Measurements from ENCODE around the gene SLC26A11.

Gene SLC26A11

GRCh38 chr17:80190716-80191115, 29.5 kb upstream of the SLC26A11 start:
- DNase-seq: no peak

GRCh38 chr17:80191192-80191591, 29.0 kb upstream of the SLC26A11 start:
- Histone ChIP-seq H3K4me3 (ENCODE audit: low read depth, low read length) (no peak overlapping the region), H3K36me3 (no peaks in the 10 kb centered on the region), H3K27me3 (ENCODE audit: insufficient read depth, low read depth, severe bottlenecking) (no peaks in the 10 kb centered on the region), H3K9me3 (ENCODE audit: severe bottlenecking) (no peaks in the 10 kb centered on the region), H3K27ac (no peak overlapping the region)
- peak; percentile 87 for TF ChIP-seq CTCF (IDR thresholded peaks at IDR 0.05; ENCODE audit: low read depth, low read length)
- peak; percentile 87 for DNase-seq

More at GRCh38 chr17:80190716-80191115, 29.5 kb upstream of the SLC26A11 start:
- Histone ChIP-seq H3K9me3 (ENCODE audit: severe bottlenecking) (no peaks in the 10 kb centered on the region), H3K27ac (no peak overlapping the region), H3K4me3 (ENCODE audit: low read depth, low read length) (no peak overlapping the region), H3K36me3 (no peaks in the 10 kb centered on the region), H3K27me3 (ENCODE audit: insufficient read depth, low read depth, severe bottlenecking) (no peaks in the 10 kb centered on the region)
- no peak for TF ChIP-seq CTCF (IDR thresholded peaks at IDR 0.05; ENCODE audit: low read depth, low read length)

- no peaks in the 10 kb centered on the region for H3K36me3 ChIP-seq
- H3K9me3 ChIP-seq (ENCODE audit: severe bottlenecking): no peaks in the 10 kb centered on the region
- H3K4me3 ChIP-seq (ENCODE audit: low read depth, low read length): no peak overlapping the region
- TF ChIP-seq CTCF (IDR thresholded peaks at IDR 0.05; ENCODE audit: low read depth, low read length): no peak
- H3K27me3 ChIP-seq (ENCODE audit: insufficient read depth, low read depth, severe bottlenecking): no peaks in the 10 kb centered on the region
- DNase-seq: no peak
- no peak overlapping the region for H3K27ac ChIP-seq
Observed at GRCh38 chr17:80191865-80192661, 28.2 kb upstream of the SLC26A11 start.

GRCh38 chr17:80195141-80195540, 25.1 kb upstream of the SLC26A11 start:
- no peaks in the 10 kb centered on the region for H3K27me3 ChIP-seq (ENCODE audit: insufficient read depth, low read depth, severe bottlenecking)
- H3K9me3 ChIP-seq (ENCODE audit: severe bottlenecking): no peaks in the 10 kb centered on the region
- no peak for DNase-seq
- no peaks in the 10 kb centered on the region for H3K36me3 ChIP-seq
- no peak overlapping the region for H3K27ac ChIP-seq
- no peak overlapping the region for H3K4me3 ChIP-seq (ENCODE audit: low read depth, low read length)
- no peak for TF ChIP-seq CTCF (IDR thresholded peaks at IDR 0.05; ENCODE audit: low read depth, low read length)

- Histone ChIP-seq H3K9me3 (ENCODE audit: severe bottlenecking) (no peaks in the 10 kb centered on the region), H3K4me3 (ENCODE audit: low read depth, low read length) (no peak overlapping the region), H3K36me3 (no peaks in the 10 kb centered on the region), H3K27me3 (ENCODE audit: insufficient read depth, low read depth, severe bottlenecking) (no peaks in the 10 kb centered on the region), H3K27ac (no peak overlapping the region)
- peak; percentile 47 for DNase-seq
- TF ChIP-seq CTCF (IDR thresholded peaks at IDR 0.05; ENCODE audit: low read depth, low read length): peak; percentile 92
Observed at GRCh38 chr17:80195671-80196529, 24.3 kb upstream of the SLC26A11 start.

Data from WERI-Rb-1 (cell line).